ENCODE data around the gene FXR2. TPM values are rescaled to one million over a fixed set of nuclear protein-coding genes. Genes with fewer than 3 reads are reported as not detected.

Gene FXR2
- total RNA-seq, 1 experiment from 2014 or later, result 61.5 TPM

DNA sequence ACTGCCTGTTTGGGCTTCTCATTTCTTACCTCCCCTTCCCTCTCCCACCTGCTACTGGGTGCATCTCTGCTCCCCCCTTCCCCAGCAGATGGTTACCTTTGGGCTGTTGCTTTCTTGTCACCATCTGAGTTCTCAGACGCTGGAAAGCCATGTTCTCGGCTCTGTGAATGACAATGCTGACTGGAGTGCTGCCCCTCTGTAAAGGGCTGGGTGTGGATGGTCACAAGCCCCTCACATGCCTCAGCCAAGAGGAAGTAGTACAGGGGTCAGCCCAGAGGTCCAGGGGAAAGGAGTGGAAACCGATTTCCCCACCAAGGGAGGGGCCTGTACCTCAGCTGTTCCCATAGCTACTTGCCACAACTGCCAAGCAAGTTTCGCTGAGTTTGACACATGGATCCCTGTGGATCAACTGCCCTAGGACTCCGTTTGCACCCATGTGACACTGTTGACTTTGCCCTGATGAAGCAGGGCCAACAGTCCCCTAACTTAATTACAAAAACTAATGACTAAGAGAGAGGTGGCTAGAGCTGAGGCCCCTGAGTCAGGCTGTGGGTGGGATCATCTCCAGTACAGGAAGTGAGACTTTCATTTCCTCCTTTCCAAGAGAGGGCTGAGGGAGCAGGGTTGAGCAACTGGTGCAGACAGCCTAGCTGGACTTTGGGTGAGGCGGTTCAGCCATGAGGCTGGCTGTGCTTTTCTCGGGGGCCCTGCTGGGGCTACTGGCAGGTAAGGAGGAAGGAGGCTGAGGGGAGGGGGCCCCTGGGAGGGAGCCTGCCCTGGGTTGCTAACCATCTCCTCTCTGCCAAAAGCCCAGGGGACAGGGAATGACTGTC is 35.5 kb downstream of the FXR2 start, which contains the start of gene CD68:
Gene CD68, plus strand, starts transcription at position 638 of the 833 bp plus-strand sequence. Its CDS starts 40 bp downstream, at position 678.
- Histone ChIP-seq H4K20me1 (ENCODE audit: insufficient read depth) (peaks cover 48% of the 10 kb centered on the region), H3K4me1 (replicated peaks; ENCODE audit: insufficient read depth) (peaks cover 60% of the 10 kb centered on the region), H2AFZ (no peak within 1 kb of the TSS), H3K4me2 (peak within 1 kb of the TSS; percentile 72), H3F3A (ENCODE audit: insufficient read depth, low read depth) (peaks cover 57% of the 10 kb centered on the region), H3K9me3 (ENCODE audit: insufficient read depth, low read depth) (no peaks in the 10 kb centered on the region), H3K36me3 (ENCODE audit: low read depth) (peaks cover 31% of the 10 kb centered on the region), H3K9me2 (ENCODE audit: insufficient read depth) (no peaks in the 10 kb centered on the region), H3K79me2 (ENCODE audit: low read depth) (peaks cover 43% of the 10 kb centered on the region), H3K4me3 (peak within 1 kb of the TSS; percentile 38; the same call in 1 of the 2 replicates), H3K27me3 (ENCODE audit: insufficient read depth, low read depth) (no peaks in the 10 kb centered on the region), H3K27ac (peak within 1 kb of the TSS; percentile 88)
- no TSS peak for BruUV-seq (replicated peaks)
- ChIA-PET POLR2A (ENCODE audit: unreplicated experiment) (interaction anchor here (0.6 to 1.2 kb wide), 6 partner anchors 10 to 199 kb away, joined by 3 to 8 read pairs (median 4); partner anchors contain the start of genes CHRNB1 and TP53), CTCF (interaction anchor here (0.5 to 1.5 kb wide), 3 partner anchors 10 to 298 kb away, joined by 3 to 7 read pairs (median 4); partner anchors contain the start of genes SLC2A4, SOX15 and TP53)
- DNase-seq, result peak; percentile 84 to 95
- intact Hi-C loops (cut with micrococcal nuclease; ENCODE audit: unreplicated experiment), result no loop called here
- TF ChIP-seq, protein P1, sequence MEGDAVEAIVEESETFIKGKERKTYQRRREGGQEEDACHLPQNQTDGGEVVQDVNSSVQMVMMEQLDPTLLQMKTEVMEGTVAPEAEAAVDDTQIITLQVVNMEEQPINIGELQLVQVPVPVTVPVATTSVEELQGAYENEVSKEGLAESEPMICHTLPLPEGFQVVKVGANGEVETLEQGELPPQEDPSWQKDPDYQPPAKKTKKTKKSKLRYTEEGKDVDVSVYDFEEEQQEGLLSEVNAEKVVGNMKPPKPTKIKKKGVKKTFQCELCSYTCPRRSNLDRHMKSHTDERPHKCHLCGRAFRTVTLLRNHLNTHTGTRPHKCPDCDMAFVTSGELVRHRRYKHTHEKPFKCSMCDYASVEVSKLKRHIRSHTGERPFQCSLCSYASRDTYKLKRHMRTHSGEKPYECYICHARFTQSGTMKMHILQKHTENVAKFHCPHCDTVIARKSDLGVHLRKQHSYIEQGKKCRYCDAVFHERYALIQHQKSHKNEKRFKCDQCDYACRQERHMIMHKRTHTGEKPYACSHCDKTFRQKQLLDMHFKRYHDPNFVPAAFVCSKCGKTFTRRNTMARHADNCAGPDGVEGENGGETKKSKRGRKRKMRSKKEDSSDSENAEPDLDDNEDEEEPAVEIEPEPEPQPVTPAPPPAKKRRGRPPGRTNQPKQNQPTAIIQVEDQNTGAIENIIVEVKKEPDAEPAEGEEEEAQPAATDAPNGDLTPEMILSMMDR (conservative IDR thresholded peaks at IDR 0.05), result no peak
- no peak for TF ChIP-seq EZH2 (IDR thresholded peaks at IDR 0.05; ENCODE audit: low read depth)

DNA sequence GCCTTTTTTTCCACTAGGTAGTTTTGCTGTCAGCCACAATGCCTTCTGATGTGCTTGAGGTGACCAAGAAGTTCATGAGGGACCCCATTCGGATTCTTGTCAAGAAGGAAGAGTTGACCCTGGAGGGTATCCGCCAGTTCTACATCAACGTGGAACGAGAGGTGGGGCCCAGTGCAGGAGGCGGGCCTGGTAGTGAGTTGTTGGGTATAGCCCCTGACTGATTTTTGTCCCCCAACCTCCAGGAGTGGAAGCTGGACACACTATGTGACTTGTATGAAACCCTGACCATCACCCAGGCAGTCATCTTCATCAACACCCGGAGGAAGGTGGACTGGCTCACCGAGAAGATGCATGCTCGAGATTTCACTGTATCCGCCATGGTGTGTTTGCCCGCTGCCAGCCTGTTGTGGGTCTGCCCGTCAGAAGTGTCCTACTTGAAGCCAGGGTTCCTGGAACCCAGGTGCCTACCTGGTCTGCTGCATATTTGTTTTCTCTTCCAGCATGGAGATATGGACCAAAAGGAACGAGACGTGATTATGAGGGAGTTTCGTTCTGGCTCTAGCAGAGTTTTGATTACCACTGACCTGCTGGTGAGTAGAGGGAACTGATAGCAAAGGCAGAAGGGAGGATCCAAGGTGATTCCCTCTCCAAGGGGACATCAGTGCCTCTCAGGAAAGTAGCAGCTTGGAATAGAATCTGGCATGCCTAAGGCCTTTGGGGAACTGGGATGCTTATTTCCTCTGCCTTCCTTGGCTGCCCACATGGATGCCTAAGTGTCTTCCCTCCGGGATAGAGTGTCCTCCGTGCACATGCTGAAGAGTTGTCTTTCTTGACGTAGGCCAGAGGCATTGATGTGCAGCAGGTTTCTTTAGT is 37.1 kb downstream of the FXR2 start:
- Histone ChIP-seq H3K4me3 (no peak overlapping the region), H3K9me3 (ENCODE audit: insufficient read depth, low read depth) (no peaks in the 10 kb centered on the region), H3K27me3 (ENCODE audit: insufficient read depth, low read depth) (no peaks in the 10 kb centered on the region), H3F3A (ENCODE audit: insufficient read depth, low read depth) (peaks cover 69% of the 10 kb centered on the region), H3K27ac (peak overlapping the region; percentile 88), H3K9me2 (ENCODE audit: insufficient read depth) (no peaks in the 10 kb centered on the region), H3K4me1 (replicated peaks; ENCODE audit: insufficient read depth) (peaks cover 55% of the 10 kb centered on the region), H2AFZ (no peak overlapping the region), H3K79me2 (ENCODE audit: low read depth) (peaks cover 59% of the 10 kb centered on the region), H3K36me3 (ENCODE audit: low read depth) (peaks cover 35% of the 10 kb centered on the region), H3K4me2 (peak overlapping the region; percentile 93; the same call in 1 of the 2 replicates), H4K20me1 (ENCODE audit: insufficient read depth) (peaks cover 54% of the 10 kb centered on the region)
- ChIA-PET POLR2A (ENCODE audit: unreplicated experiment) (interaction anchor here (0.7 kb wide), 1 partner anchor 320 kb away, joined by 7 read pairs; no protein-coding TSS in a partner anchor), CTCF (interaction anchor here (0.5 kb wide), 1 partner anchor 12 kb away, joined by 3 read pairs; no protein-coding TSS in a partner anchor)
- no peak for DNase-seq
- intact Hi-C loops (cut with micrococcal nuclease; ENCODE audit: unreplicated experiment), result no loop called here
- no TSS peak for BruUV-seq (replicated peaks)
- TF ChIP-seq, protein P1 (conservative IDR thresholded peaks at IDR 0.05), result no peak
- TF ChIP-seq EZH2 (IDR thresholded peaks at IDR 0.05; ENCODE audit: low read depth), result no peak

DNA sequence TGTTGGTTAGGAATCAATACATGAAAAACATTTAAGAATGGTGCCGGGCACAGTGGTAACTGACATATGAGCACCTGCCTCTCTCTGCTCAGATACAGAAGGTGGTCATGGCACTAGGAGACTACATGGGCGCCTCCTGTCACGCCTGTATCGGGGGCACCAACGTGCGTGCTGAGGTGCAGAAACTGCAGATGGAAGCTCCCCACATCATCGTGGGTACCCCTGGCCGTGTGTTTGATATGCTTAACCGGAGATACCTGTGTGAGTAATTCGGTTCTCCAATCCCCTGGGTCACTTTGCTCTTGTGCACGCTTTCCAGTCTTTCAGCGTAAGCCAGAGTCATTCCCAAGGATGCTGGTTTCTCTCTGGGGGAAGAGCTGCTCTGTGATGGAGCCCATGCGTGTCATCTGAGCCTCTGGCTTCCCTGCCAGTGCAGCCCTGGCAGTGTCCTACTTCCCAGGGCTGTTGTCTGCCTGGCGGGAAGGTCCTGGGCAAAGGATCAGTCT is 38.2 kb downstream of the FXR2 start:
- Histone ChIP-seq H3K27me3 (ENCODE audit: insufficient read depth, low read depth) (no peaks in the 10 kb centered on the region), H3K9me3 (ENCODE audit: insufficient read depth, low read depth) (no peaks in the 10 kb centered on the region), H3K4me1 (replicated peaks; ENCODE audit: insufficient read depth) (peaks cover 55% of the 10 kb centered on the region), H3K4me3 (no peak overlapping the region), H3K27ac (peak overlapping the region; percentile 59; the same call in 1 of the 2 replicates), H4K20me1 (ENCODE audit: insufficient read depth) (peaks cover 54% of the 10 kb centered on the region), H3K36me3 (ENCODE audit: low read depth) (peaks cover 35% of the 10 kb centered on the region), H3K79me2 (ENCODE audit: low read depth) (peaks cover 59% of the 10 kb centered on the region), H3K4me2 (peak overlapping the region; percentile 93; the same call in 1 of the 2 replicates), H3K9me2 (ENCODE audit: insufficient read depth) (no peaks in the 10 kb centered on the region), H2AFZ (no peak overlapping the region), H3F3A (ENCODE audit: insufficient read depth, low read depth) (peaks cover 73% of the 10 kb centered on the region)
- ChIA-PET CTCF (no interaction called here), POLR2A (ENCODE audit: unreplicated experiment) (interaction anchor here (0.5 to 0.7 kb wide), 2 partner anchors 11 to 75 kb away, joined by 3 read pairs; no protein-coding TSS in a partner anchor)
- intact Hi-C loops (cut with micrococcal nuclease; ENCODE audit: unreplicated experiment), result no loop called here
- DNase-seq, result no peak
- TF ChIP-seq EZH2 (IDR thresholded peaks at IDR 0.05; ENCODE audit: low read depth), result no peak
- TF ChIP-seq, protein P1 (conservative IDR thresholded peaks at IDR 0.05), result no peak
- BruUV-seq (replicated peaks), result no TSS peak

Measured in PC-9 (cell line).